Stimulated activated CD8-positive, alpha-beta memory T cell treated with anti-CD3 and anti-CD28 coated beads, Interleukin-7, amount 100 ng/mL, for 48 hours (primary cell): ENCODE results near the gene R3HDM1.
"Not testable (repeated sequence)": the region's sequence is repeated elsewhere in the genome, so short reads cannot be mapped to it uniquely, and the experiment has no call there.

Experiments
- DNase-seq, 2 donors: peaks; one replicate each; pipeline ENCODE4 v3.0.0-alpha.2; 2020; ENCODE audit warnings: low read depth in 1 of 2; ENCODE audit errors: extremely low read depth in 1 of 2

R3HDM1 gene

GRCh38 chr2:135531231-135532197, at the start of gene R3HDM1:
TSS of gene R3HDM1 (plus strand) at chr2:135531484. CDS start at chr2:135604846, 73,362 bp downstream.
- DNase-seq: peak; percentile 83 to 94

- no peak for DNase-seq
Observed at GRCh38 chr2:135485441-135485840, 45.8 kb upstream of the R3HDM1 start.

- no peak for DNase-seq
Observed at GRCh38 chr2:135490376-135490775, 40.9 kb upstream of the R3HDM1 start.

GRCh38 chr2:135494503-135494902, 36.8 kb upstream of the R3HDM1 start:
- no peak for DNase-seq

GRCh38 chr2:135494917-135495316, 36.4 kb upstream of the R3HDM1 start:
- DNase-seq: no peak

GRCh38 chr2:135498588-135498987, 32.7 kb upstream of the R3HDM1 start:
- DNase-seq: not testable (repeated sequence)

- no peak for DNase-seq
Observed at GRCh38 chr2:135504811-135505210, 26.5 kb upstream of the R3HDM1 start.

- DNase-seq: no peak
Observed at GRCh38 chr2:135510577-135510976, 20.7 kb upstream of the R3HDM1 start.

GRCh38 chr2:135512099-135512498, 19.2 kb upstream of the R3HDM1 start:
- no peak for DNase-seq

- DNase-seq: no peak
Observed at GRCh38 chr2:135525786-135526185, 5.5 kb upstream of the R3HDM1 start.

- no peak for DNase-seq
Observed at GRCh38 chr2:135528006-135528405, 3.3 kb upstream of the R3HDM1 start.

- DNase-seq: peak; percentile 79 to 93
Observed at GRCh38 chr2:135530313-135531230, 712 bp upstream of the R3HDM1 start, which contains the start of gene ZRANB3. TSS of gene ZRANB3 (minus strand) at chr2:135531218.

GRCh38 chr2:135532581-135532980, 1.3 kb downstream of the R3HDM1 start:
- DNase-seq: no peak

GRCh38 chr2:135533545-135533944, 2.3 kb downstream of the R3HDM1 start:
- not testable (repeated sequence) for DNase-seq

GRCh38 chr2:135546436-135546835, 15.2 kb downstream of the R3HDM1 start:
- no peak for DNase-seq

GRCh38 chr2:135547311-135547710, 16.0 kb downstream of the R3HDM1 start:
- DNase-seq: no peak

- no peak for DNase-seq
Observed at GRCh38 chr2:135551356-135551755, 20.1 kb downstream of the R3HDM1 start.

- no peak for DNase-seq
Observed at GRCh38 chr2:135552887-135553286, 21.6 kb downstream of the R3HDM1 start.

GRCh38 chr2:135555311-135555710, 24.0 kb downstream of the R3HDM1 start:
- DNase-seq: no peak

- no peak for DNase-seq
Observed at GRCh38 chr2:135557530-135557929, 26.2 kb downstream of the R3HDM1 start.

- no peak for DNase-seq
Observed at GRCh38 chr2:135561925-135562324, 30.6 kb downstream of the R3HDM1 start.
